Measurements from ENCODE around the gene SSR3.

- no peak for TF ChIP-seq CTCF (conservative IDR thresholded peaks at IDR 0.05 in 1 of 2, IDR thresholded peaks at IDR 0.05 in 1 of 2; ENCODE audit: low read depth in 1 of 2, low read length in 2 of 2)
- no peak for TF ChIP-seq EZH2 (IDR thresholded peaks at IDR 0.05; ENCODE audit: low read length, missing control alignments)
Measured at GRCh38 chr3:156493887-156494286, 61.0 kb downstream of the SSR3 start.
